SK-N-SH (cell line): ENCODE results near the gene EVC2.

ENCODE experiments used
- CTCF ChIP-seq: fragments of 200-600 bp; sonication (generic); IDR thresholded peaks from 2 replicates; pipeline ENCODE4 v1.6.1; 2017; ENCODE audit warnings: antibody characterized with exemption, mild to moderate bottlenecking, moderate library complexity
- GABPA ChIP-seq: IDR thresholded peaks from 2 replicates; pipeline ENCODE4 v1.4.0; 2012; ENCODE audit warnings: low read depth, mild to moderate bottlenecking
- POLR2AphosphoS5 ChIP-seq: IDR thresholded peaks from 2 replicates; pipeline ENCODE4 v1.6.1; 2012; ENCODE audit warnings: low read depth, low read length
- REST ChIP-seq: IDR thresholded peaks from 2 replicates; pipeline ENCODE4 v1.6.1; 2012; ENCODE audit warnings: mild to moderate bottlenecking, low read depth, low read length, moderate library complexity
- RXRA ChIP-seq: IDR thresholded peaks from 2 replicates; pipeline ENCODE4 v1.4.0; 2012; ENCODE audit warnings: low read depth, mild to moderate bottlenecking, borderline replicate concordance

GRCh38 chr4:5719350-5720055 lies 11.1 kb upstream of the EVC2 start:
- TF ChIP-seq CTCF (no peak), POLR2AphosphoS5 (no peak), GABPA (no peak), RXRA (no peak), REST (no peak)
